HG03457 (cell line): ENCODE measurements around the gene SPRED2.

Experiments
- ATAC-seq: cut with Tn5 transposase; IDR thresholded peaks from one replicate; pipeline ENCODE4 v1.9.1; 2021; ENCODE audit warnings: moderate number of reproducible peaks; ENCODE audit not compliant: unreplicated experiment

The SPRED2 gene

DNA sequence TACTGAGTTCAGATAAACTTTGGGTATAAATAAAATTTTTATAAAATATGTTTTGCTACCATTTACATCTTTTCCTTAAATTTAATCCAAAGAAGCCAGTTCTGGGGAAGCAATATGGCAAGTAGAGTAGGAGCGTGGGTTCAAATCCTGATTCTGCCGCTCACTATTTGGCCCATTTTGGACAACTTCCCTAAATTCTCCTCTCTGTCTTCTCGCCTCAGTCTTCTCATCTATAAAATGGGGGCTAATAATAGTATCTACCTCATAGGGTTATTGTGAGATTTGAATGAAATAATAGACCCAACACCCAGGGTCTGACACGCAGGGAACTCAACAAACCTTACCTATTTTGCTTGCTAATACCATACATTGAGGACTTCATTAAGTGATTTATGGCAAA is 145.0 kb downstream of the SPRED2 start:
- no peak for ATAC-seq

DNA sequence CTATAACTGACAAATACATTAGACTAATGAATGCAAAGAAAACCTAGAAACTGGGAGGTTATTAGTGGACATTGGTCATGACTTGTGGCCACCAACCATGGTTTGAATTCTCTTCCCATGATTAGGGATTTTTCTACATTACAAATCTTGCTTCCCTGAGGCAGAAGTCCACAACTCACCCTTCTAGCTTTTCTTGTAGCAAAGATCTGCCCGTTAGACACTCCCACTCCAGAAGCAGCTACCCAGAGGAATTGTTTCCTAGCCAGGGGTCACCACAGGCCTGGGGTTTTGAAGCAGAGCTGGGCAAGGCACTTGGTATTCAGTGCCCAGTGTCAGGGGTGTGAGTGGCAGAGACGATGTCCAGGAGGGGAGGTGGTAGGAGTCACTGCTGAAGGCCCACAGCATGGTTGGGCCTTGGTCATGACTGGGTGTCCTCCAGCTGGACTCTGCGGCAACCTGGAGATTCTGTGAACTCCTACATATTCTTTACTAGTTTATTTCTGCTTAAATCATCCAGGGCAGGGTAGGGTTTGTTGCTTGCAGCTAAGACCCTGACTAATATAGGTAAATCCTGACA is 149.8 kb downstream of the SPRED2 start:
- ATAC-seq, result no peak

DNA sequence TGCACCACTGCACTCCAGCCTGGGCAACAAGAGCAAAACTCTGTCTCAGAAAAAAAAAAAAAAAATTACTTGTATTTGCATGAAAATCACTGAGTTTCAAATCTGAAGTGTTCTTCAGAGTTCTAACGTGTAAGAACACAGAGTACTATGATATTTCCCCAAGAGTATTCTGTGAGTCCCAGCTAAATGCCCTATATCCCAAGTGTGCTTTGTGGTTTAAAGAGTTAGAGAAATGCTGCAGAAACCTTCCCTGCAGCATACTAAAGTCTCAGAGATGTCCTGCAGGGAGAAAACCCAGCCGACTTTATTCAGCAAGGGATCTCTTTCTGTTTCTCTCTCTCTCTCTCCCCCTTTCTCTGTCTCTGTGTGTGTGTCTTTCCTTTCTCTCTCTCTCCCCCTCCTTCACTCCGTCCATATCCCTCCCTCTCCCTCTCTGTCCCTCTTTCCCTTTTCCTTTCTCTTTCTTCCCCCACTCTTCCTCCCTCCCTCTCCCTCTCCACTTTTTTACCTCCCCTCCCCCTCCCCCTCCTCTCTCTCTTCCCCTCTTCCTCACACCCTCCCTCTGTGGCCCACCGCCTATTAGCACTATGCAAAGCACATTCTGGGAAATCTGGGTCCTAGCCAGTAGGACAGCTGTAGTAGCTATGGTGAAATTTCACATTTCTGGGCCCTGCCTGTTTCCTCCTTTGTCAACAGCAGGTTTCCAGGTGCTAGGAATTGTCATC is 150.6 kb downstream of the SPRED2 start:
- no peak for ATAC-seq

DNA sequence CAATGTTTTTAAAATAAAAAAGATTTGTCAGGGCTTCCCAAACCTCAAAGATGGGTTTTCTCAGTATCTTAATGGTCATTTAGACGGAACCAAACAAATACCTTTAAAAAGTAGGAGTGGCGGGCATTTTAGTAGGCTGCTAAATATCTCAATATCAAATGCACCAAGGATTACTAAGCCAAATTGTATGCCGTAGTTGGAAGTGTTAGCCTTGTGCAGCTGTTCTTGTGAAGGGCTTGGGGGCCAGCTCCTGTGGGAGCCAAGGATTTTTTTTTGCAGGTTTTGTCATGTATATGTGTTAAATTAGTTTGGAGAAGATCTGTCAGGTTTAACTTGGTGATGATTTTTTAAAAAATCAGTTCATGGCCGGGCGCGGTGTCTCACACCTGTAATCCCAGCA is 152.6 kb downstream of the SPRED2 start:
- no peak for ATAC-seq

DNA sequence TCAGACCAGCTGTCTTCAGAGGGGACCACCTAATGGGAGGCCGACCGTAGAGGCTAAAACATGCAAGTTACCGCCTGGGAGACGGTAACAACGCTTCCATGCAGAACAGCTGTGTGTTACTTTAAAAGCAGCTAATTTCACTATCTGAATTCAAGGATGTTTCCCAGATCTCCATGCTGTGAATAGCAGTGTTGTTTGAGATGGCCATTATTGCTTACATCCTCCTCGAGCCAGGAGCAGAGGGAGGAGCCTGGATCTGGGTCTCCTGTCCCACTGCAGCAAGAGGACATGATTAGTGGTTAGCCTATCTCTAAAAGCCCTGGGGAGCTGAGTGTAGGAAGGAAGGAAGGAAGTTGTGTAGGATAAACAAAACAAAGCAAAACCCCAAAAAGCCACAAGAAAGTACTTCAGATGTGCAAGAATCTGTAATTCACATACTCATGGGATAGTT is 153.8 kb downstream of the SPRED2 start:
- no peak for ATAC-seq

DNA sequence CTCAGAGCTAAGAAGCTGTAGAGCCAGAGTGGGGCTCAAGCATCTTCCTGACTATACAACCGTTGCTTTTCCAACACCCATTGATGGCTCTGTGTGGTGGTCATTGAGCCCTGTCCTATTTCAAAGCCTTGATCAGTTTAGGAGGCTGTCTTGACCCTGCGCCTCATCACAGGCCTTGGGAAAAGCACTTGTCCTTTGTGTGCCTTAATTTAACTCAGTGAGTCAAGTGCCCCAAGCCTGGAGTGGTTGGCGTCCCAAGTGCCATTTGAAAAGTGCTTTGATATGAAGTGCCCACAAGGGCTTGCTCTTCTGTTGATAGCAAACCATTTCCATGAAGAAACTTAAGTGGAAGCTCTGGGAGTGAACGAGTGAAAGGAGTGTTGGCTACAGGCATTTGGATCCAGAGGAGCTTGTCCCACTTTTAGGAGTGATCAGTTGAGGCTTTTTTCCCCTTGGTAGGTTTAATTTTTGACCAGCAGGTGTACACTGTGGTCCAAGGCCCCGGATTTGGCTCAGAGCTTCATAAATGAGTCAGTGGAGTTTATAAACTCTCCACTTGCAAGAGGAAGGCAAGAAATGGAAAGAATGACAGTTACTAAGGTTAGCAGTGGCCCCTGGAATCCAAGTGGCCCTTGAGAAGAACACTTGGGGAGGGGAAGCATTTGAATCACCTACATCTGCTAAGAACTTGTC is 154.5 kb downstream of the SPRED2 start:
- ATAC-seq, result no peak

DNA sequence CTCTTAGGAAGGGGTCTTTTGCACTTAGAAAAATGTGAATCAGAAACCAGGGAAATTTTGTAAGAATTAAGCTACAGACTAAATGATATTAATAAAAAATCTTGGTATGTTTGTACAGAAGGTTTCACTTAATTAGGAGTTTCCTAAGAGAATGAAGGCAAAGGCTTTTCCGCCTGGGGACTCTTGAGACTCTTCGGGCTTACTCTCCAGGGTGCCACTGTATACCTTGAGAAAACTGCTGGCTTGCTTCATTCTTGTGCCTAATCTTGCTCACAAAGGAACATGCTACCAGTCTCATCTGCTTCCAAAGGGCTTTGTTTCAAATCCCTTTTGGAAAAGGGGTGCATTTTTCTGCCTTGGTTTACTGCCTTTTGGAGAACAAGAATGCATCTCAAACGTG is 155.3 kb downstream of the SPRED2 start:
- no peak for ATAC-seq

- ATAC-seq, result no peak
Measured at GRCh38 chr2:65276609-65277008, 155.8 kb downstream of the SPRED2 start.

- ATAC-seq, result no peak
Measured at GRCh38 chr2:65275141-65275915, 157.1 kb downstream of the SPRED2 start.

GRCh38 chr2:65273344-65273743 is 159.1 kb downstream of the SPRED2 start:
- ATAC-seq, result no peak

GRCh38 chr2:65268957-65269356 is 163.4 kb downstream of the SPRED2 start:
- no peak for ATAC-seq

DNA sequence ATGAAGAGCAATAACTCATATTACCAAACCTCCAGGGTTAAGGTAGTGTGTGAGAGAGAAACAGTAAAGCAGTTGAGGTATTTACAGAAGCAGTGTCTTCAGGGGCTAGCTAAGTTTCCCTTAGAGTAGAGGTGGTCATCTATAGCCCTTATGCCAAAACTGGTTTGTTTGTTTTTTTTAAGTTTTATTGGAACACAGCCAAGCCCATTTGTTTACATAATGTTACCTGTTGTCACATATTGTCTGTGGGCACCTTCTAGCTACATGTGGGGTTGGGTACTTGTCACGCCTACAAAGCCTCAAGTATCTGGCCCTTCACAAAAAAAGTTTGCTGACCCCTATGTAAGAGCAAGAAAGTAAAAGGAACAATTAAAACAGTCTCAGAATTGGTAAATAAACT is 165.4 kb downstream of the SPRED2 start:
- no peak for ATAC-seq

DNA sequence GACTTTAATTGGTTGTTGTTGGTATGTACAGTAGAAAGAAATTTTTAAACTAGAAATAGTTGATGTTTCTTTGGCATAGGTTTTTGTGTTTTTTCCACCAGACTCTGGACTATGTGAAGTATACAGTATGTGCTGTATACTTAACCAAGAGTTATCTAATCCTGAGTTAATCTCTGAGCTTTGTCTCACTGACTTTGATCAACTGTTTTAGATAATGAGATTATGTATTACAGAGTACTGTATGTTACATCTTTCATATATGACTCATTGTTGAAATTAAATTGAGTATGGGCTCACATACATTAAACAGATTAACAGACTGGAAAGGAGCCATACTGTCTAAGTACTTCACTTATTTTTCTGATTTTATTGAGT is 166.7 kb downstream of the SPRED2 start:
- no peak for ATAC-seq

GRCh38 chr2:65264821-65265670 is 167.4 kb downstream of the SPRED2 start:
- ATAC-seq, result no peak

GRCh38 chr2:65263986-65264385 is 168.4 kb downstream of the SPRED2 start:
- no peak for ATAC-seq

GRCh38 chr2:65263262-65263661 is 169.1 kb downstream of the SPRED2 start:
- ATAC-seq, result no peak

- no peak for ATAC-seq
Measured at GRCh38 chr2:65261676-65262075, 170.7 kb downstream of the SPRED2 start.
